Esophagus muscularis mucosa (tissue), 4 donors: ENCODE data around the gene CTBP1.

Source experiments
- CTCF ChIP-seq, 3 experiments: fragments of 200-600 bp in 2 of 3; fragments of 450-650 bp in 1 of 3; sonication (generic) in 2 of 3; IDR thresholded peaks; one replicate each; pipeline ENCODE4 v1.5.1; 2017 to 2019; ENCODE audit warnings: antibody characterized with exemption in 3 of 3, mild to moderate bottlenecking in 2 of 3, moderate library complexity in 1 of 3
- EP300 ChIP-seq: sonication (generic); formaldehyde crosslinking; IDR thresholded peaks from one replicate; pipeline ENCODE4 v1.6.1; 2017; ENCODE audit warnings: antibody characterized with exemption
- POLR2A ChIP-seq: fragments of 450-650 bp; IDR thresholded peaks from one replicate; pipeline ENCODE4 v1.6.1; 2017; ENCODE audit warnings: antibody characterized with exemption, moderate library complexity, mild to moderate bottlenecking, low read depth

DNA sequence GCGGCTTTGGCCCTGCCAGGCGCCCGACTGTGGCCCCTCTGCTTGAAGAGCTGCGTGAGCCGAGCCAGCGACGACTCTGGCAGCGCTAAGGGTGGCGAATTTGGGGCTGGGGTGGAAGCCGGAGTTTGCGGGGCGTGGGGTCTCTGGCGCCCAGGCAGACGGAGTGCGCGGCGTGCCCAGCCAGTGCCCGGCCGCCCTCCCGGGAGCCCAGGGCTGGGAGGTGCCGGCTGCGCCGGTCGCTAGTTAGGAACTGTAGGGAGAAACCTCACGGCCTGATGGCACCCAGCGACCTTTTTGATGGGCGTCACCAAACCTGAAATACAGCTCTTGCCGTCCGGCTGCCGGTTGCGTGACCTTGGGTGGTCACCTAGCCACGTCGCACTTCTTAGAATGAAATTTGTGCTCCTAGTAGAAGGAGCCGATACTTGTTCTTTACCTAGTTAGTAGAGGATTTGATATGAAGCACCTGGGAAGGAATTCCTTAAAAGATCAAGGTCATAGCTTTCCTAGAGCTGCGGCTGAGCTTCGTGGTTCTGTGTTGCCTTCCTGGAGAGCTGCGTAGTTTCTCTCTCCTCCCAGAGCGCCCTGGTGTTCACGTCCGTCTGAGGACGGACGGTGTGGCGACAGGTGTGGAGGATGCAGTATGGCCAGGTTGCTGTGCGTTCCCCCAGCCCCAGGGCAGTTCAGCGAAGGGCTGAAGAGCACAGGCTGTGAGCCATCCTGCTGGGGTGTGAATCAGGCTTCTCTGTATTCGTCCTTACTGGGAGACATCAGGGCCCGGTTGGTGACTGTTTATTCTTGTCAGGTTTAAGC lies 41.4 kb upstream of the CTBP1 start:
- no peak for TF ChIP-seq POLR2A
- no peak for TF ChIP-seq CTCF (IDR thresholded peaks at IDR 0.05)
- no peak for TF ChIP-seq EP300
